NCI-H2029 (cell line): ENCODE measurements around the gene DMBT1.

Experiments
- DNase-seq: peaks from one replicate; lab custom pipeline; 2025; lab: John Stamatoyannopoulos, UW

DMBT1 gene

GRCh38 chr10:122646511-122647382, 86.2 kb downstream of the DMBT1 start:
- DNase-seq = no peak

- no peak for DNase-seq
Observed at GRCh38 chr10:122647383-122647968, 86.9 kb downstream of the DMBT1 start.

GRCh38 chr10:122648599-122649428, 88.3 kb downstream of the DMBT1 start:
- DNase-seq = no peak

- no peak for DNase-seq
Observed at GRCh38 chr10:122649903-122650302, 89.3 kb downstream of the DMBT1 start.

- DNase-seq = no peak
Observed at GRCh38 chr10:122650331-122650730, 89.8 kb downstream of the DMBT1 start.

GRCh38 chr10:122655524-122656307, 95.2 kb downstream of the DMBT1 start:
- DNase-seq = no peak

GRCh38 chr10:122656308-122656705, 95.8 kb downstream of the DMBT1 start:
- no peak for DNase-seq

GRCh38 chr10:122656741-122657140, 96.2 kb downstream of the DMBT1 start:
- DNase-seq = no peak

GRCh38 chr10:122657255-122657654, 96.7 kb downstream of the DMBT1 start:
- DNase-seq = no peak

GRCh38 chr10:122657729-122658128, 97.2 kb downstream of the DMBT1 start:
- DNase-seq = no peak

- no peak for DNase-seq
Observed at GRCh38 chr10:122658356-122659049, 97.9 kb downstream of the DMBT1 start.

GRCh38 chr10:122659126-122659525, 98.6 kb downstream of the DMBT1 start:
- no peak for DNase-seq

- DNase-seq = no peak
Observed at GRCh38 chr10:122659651-122660050, 99.1 kb downstream of the DMBT1 start.

- DNase-seq = no peak
Observed at GRCh38 chr10:122660696-122661095, 100.1 kb downstream of the DMBT1 start.

- no peak for DNase-seq
Observed at GRCh38 chr10:122662231-122662630, 101.7 kb downstream of the DMBT1 start.

- no peak for DNase-seq
Observed at GRCh38 chr10:122663516-122664130, 103.1 kb downstream of the DMBT1 start.

GRCh38 chr10:122664501-122664900, 103.9 kb downstream of the DMBT1 start:
- no peak for DNase-seq

- DNase-seq = no peak
Observed at GRCh38 chr10:122665329-122665860, 104.8 kb downstream of the DMBT1 start.

GRCh38 chr10:122665946-122666345, 105.4 kb downstream of the DMBT1 start:
- DNase-seq = no peak

- no peak for DNase-seq
Observed at GRCh38 chr10:122669045-122669444, 108.5 kb downstream of the DMBT1 start.

- DNase-seq = no peak
Observed at GRCh38 chr10:122669842-122670241, 109.3 kb downstream of the DMBT1 start.
